Measurements from ENCODE around the gene KCNIP4.

The KCNIP4 gene

DNA sequence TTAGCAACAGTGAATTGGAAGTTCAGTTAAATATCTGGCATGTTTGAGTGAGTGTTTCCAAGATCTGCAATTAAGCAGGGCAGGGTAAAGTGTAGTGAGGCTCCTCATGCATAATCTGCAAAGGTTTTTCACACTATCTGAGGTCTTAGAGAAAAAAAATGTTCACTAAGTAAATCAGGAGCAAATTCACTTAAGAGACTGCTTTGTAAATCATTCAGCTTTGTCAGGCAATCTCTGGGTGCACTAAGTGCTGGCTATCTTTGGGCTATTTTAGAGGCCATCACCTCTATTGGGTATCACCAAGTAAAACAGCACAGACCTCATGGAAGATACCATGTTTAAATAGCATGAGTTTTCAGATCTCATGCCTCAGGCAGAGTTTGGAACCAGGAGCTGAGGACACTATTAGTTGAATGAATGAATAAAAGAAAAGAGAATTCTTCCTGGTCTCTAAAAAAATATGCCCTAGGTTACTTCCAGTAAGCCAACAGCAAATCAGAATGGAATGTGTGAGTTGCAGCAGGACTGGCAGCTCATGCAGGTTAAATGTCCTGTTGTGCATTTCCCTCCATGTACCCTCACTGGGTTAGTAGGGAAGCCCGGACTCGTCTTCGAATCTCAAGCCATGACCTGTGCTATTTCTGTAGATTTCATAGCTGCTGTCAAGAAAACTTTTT is 195.3 kb downstream of the KCNIP4 start:
- DNase-seq, result no peak

GRCh38 chr4:21752616-21753015 is 196.0 kb downstream of the KCNIP4 start:
- DNase-seq, result no peak

DNA sequence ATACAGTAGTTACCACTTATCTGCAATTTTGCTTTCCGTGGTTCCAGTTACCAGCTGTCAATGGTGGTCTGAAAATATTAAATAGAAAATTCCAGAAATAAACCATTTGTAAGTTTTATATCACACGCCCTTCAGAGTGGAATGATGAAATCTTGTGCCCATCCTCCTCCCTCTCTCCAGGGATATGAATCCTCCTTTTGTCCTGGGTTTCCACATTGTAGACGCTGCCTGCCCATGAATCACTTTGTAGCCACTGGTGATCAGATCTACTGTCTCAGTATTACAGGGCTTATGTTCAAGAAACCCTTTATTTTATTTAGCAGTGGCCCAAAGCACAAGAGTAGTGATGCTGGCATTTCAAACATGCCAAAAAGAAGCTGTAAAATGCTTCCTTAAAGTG is 198.6 kb downstream of the KCNIP4 start:
- no peak for DNase-seq

DNA sequence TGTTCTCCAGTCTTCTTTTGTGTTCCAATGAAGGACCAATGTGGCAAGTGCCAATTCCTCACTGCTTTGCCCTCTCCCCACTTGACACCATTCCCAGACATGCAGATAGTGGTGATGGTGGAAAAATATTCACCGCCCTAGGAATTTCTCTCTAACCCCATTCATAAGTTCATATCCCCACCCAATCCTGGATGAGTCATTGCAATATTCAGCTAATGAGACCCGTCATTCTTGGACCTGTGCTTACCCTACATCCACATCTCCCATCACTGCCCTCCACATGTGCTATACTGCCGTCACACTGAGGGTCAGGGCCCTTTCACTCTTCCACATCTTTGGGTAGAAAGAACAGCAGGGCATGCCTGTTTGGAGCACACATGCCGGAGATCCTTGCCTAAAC is 199.2 kb downstream of the KCNIP4 start:
- no peak for DNase-seq

DNA sequence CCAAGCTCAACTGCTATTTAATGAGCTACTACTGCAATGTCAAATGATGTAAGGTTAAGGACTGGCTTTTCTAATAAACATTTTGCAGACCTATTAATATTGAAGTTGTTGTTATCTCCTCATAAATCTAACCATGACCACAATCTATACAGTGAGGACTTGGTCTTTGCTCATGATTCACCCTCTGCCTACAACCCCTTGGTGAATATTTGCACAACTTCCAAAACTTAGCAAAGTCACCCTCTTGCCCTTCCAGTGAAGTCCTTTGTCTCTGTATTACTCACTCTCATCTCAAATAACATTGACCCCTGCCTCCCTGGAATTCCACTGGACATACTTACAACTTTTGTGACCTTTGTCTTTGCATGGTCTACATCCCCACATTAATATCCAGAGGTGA is 204.5 kb downstream of the KCNIP4 start:
- no peak for DNase-seq

DNA sequence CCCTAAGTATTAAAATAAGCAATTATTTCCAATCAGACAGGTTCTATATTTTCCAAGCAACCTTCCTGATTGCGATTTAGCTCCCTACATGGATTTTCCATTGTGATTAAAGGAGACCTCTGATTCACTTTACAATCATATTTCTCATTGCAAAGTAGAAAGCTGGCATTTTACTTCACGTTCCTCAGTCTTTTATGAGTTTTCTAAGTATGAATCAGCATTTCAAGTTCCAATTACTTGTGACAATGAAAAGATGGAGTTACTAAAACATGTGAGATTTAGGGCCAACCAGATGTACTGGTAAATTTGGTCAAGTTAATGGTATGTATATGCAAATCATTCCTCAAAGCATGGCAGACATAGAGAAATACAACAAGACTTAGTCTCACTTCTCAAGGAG is 206.2 kb downstream of the KCNIP4 start:
- no peak for DNase-seq

- DNase-seq, result no peak
These were observed 209.8 kb downstream of the KCNIP4 start for GRCh38 chr4:21738821-21739220.

DNA sequence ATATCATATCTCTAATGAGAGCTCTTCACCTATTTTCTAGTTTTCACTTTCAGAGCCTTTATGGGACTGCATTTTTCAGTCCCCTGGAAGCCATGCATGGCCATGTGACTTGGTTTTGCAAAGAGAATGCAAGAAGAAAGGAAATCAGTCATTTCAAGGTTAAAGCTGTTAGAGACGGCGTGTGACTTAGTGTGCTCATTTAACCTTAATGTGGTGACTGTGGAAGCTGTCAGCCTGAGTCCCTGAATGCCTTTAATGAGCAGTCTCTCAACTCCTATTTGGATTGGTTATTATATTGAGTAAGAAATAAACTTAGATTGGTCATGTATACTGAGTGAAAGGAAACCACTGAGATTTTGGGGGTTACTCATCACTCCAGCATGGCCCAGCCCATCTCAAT is 212.7 kb downstream of the KCNIP4 start:
- DNase-seq, result no peak

GRCh38 chr4:21733894-21734630 is 214.5 kb downstream of the KCNIP4 start:
- DNase-seq, result no peak

GRCh38 chr4:21728304-21728703 is 220.3 kb downstream of the KCNIP4 start:
- no peak for DNase-seq

DNA sequence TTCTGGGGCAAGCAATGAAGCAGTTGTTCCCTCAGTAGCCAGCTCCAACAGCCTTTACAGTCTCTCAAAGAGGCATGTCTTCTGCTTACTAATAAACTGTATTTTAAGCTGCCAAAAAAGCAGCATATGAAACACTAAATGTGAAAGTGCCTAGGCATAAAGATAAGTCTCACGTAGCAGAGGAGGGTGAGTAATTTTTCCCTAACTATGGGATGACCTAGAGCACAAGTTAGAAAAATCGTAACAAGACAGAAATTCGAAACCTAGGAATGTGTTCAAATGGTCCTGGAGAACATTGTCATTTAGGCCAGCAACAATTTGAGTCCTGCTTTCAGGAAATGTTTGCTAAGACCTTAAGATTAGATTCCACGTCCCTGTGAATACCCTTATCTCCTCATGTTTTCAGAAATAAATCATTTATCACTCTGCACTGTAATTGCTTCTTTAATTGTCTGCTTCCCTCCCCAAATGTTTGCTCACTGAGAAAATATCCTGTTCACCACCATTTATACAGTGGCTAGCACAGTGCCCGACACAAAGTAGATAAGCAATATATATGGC is 222.2 kb downstream of the KCNIP4 start:
- no peak for DNase-seq

- no peak for DNase-seq
These were observed 226.3 kb downstream of the KCNIP4 start for GRCh38 chr4:21722157-21722839.

GRCh38 chr4:21716531-21716930 is 232.0 kb downstream of the KCNIP4 start:
- no peak for DNase-seq

DNA sequence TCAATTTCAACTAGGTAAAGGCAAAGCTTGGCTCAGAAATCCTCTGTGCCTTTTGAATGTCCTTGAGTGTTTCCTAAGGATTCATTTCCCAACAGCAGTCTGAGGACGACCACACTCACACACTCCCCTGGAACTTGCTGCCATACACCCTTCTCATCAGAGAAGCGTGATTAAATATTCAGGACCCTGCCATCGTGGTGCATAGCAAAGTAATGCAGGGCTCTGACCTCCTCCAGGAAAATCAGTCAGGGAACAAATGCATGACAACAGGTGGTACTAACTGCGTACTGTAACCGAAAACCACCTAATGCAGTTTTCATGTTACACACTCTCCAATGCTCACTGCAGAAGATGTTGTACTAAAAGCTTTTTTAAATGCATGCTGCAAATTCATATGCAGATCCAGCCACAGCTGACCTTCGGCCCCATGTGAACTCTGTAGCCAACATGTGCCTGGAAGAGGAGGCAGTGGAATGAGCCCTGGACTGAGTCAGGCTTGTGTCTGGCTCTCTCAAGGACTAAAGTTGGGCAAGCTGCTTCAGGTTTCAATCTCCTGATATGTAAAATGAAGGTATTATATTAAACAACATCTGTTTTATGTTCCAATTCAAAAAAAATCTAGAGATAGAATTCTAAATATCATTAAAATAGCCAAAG is 238.3 kb downstream of the KCNIP4 start:
- no peak for DNase-seq

- no peak for DNase-seq
These were observed 238.8 kb downstream of the KCNIP4 start for GRCh38 chr4:21709761-21710160.

DNA sequence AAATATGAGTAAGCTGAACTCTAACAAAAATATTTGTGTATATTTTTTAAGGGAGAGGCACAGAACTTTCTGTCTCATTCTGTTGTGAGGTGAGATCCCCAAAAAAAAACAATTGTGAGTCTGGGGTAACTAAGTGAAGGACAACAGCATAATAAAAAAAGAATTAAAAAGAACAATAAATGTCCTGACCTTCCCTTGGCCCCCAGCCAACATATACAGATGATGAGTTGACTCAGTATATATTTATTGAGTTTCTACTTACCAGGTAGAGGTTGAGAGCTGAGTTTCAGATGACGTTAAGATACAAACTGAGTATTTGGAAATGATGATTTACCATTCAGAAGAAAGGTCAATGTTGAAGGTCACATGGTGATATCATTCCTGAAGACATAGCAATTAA is 239.5 kb downstream of the KCNIP4 start:
- no peak for DNase-seq

DNA sequence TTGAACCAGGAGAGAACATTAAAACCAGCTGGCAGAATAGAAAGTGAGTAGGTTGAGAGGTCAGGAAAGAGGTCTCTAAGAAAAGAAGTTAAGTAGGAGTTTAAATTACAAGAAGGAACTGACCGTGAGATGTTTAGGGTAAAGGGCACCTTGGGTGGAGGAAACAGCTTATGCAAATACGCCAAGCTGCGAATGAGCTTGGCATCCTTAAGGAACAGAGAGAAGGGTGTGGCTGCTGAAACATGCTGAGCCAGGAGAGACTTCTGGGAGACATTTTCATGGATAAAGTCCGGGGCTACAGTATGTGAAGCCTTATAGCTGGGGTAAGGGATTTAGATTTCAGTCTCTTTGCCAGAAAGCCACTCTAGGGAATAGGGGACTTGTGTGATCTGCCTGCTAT is 249.1 kb downstream of the KCNIP4 start:
- no peak for DNase-seq

- DNase-seq, result no peak
These were observed 251.0 kb downstream of the KCNIP4 start for GRCh38 chr4:21697583-21697982.

DNA sequence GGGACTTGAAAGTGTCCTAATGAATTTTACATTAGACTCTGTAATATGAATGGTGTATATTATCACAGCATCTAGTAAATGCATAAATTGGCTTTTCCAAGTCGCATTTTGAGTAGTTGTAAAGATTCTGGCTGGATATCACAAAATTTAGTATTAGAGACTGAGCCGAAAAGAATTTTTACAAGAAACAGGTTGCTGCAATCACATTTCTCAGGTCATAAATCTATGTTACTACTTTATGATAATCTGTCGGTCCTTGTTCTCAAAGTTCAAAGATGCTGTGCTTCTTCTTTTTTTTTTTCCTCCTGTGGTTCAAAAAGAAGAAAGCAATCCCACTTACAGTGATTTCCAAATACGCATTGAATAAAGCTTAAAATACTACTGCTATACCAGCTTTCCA is 253.4 kb downstream of the KCNIP4 start:
- no peak for DNase-seq

- DNase-seq, result no peak
These were observed 256.3 kb downstream of the KCNIP4 start for GRCh38 chr4:21692241-21692640.

DNA sequence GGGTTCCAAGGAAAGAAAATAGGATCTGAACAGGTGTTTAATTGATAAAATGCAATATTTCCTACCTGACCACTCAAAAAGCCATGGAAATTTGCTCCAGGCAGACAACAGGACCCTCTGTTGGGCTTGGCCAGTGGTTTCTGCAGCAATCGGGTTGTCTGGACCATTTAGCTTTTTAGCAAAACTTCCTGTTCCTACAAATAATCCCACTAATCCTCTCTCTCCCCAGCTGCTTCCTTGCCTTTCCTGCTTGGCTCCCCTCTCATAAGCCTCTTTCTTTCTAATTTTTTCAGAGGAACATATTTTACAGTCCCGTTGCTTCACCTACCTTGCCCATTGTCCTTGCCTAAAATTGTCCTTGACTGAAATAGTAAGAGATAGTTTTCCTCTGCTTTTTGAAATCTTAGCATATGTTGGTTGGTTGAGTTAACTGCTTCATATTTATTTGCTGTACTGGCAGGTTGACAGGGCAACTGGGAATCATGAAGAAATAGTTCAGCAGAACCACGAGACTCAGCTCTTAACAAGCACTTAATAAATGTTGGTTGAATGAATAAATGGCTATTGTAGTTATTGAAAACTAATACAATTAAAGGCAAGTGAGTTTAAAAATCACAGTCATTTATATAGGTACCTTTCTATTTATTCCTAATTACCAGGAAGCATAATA is 259.8 kb downstream of the KCNIP4 start:
- DNase-seq, result no peak

DNA sequence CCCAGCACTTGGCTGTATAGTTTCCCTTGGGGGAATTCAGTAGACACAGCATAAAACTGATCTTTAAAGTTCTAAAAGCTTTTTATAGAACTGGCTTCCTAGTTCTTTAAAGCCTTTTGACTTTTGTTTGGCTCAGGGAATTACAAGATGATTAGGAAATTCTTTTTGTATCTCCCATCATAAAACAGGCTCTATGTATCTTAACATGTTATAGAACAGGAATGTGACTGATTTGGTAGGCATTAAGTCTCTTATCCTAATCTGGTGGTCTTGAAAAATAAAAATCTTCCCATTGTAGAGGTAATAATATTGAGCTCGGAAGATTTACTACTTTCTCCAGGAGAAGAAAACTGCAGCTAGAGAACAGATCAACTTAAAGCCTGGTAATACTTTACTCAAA is 262.7 kb downstream of the KCNIP4 start:
- no peak for DNase-seq

All from fibroblast of upper back skin (primary cell).